Thyroid gland (tissue), 4 donors: ENCODE measurements around the gene GSTA5. TPM values are rescaled to one million over a fixed set of nuclear protein-coding genes. Genes with fewer than 3 reads are reported as not detected.
A peak's percentile ranks its signal among the peaks of the same experiment; 100 is the strongest.
"Not testable (repeated sequence)": the region's sequence is repeated elsewhere in the genome, so short reads cannot be mapped to it uniquely, and the experiment has no call there.

Experiments
- DNase-seq, 2 donors: peaks; one replicate each; pipeline ENCODE4 v3.0.0-alpha.2; 2019
- H3K27ac ChIP-seq, 3 donors: fragments of 200-600 bp; sonication (generic); 1 replicate in 2 of 3; 2 replicates in 1 of 3; pipeline ENCODE4 v1.5.1; 2016 to 2019; ENCODE audit warnings: mild to moderate bottlenecking in 1 of 3, moderate library complexity in 1 of 3
- H3K27me3 ChIP-seq: fragments of 200-600 bp; sonication (generic); one replicate; pipeline ENCODE4 v1.5.1; 2019
- H3K36me3 ChIP-seq, 2 donors: fragments of 200-600 bp; sonication (generic); one replicate each; pipeline ENCODE4 v1.5.1; 2016 to 2019
- H3K4me1 ChIP-seq, 2 donors: fragments of 200-600 bp; sonication (generic); one replicate each; pipeline ENCODE4 v1.5.1; 2017 to 2019
- H3K4me3 ChIP-seq, 3 donors: fragments of 200-600 bp; sonication (generic); replicated peaks in 1 of 3; 1 replicate in 2 of 3; 2 replicates in 1 of 3; pipeline ENCODE4 v1.5.1; 2016; ENCODE audit warnings: mild to moderate bottlenecking in 1 of 3
- H3K9me3 ChIP-seq: fragments of 200-600 bp; sonication (generic); one replicate; pipeline ENCODE4 v1.5.1; 2017
- POLR2A ChIP-seq, 2 donors: fragments of 450-650 bp; IDR thresholded peaks; one replicate each; pipeline ENCODE4 v1.6.1; 2017; ENCODE audit warnings: antibody characterized with exemption in 2 of 2, mild to moderate bottlenecking in 2 of 2, moderate library complexity in 1 of 2
- WGBS, 2 donors: methylation state at CpG; one replicate each; pipeline ENCODE4 v1.1.5; 2017; 5-methylcytosine and 5-hydroxymethylcytosine counted together
- intact Hi-C: fragments of 100-400 bp; cut with DNase I; formaldehyde crosslinking; loops from one replicate; pipeline ENCODE4 v1.15.1; 2023
- total RNA-seq, 4 donors: library from RNA; depleted of rRNA; stranded (reverse); fragments of >200 nt; gene quantifications; one replicate each; pipeline ENCODE4 v1.2.3, GENCODE V29; 2016
- TF ChIP-seq, protein P1 (sequence below), 6 experiments: fragments of 200-600 bp in 3 of 6; fragments of 450-650 bp in 3 of 6; sonication (generic) in 3 of 6; IDR thresholded peaks; one replicate each; pipeline ENCODE4 v1.5.1; 2016 to 2019; ENCODE audit warnings: antibody characterized with exemption in 6 of 6, mild to moderate bottlenecking in 2 of 6, inconsistent platforms in 1 of 6, moderate library complexity in 1 of 6

Gene GSTA5
- total RNA-seq, 4 donors from 2014 or later, result not detected

DNA sequence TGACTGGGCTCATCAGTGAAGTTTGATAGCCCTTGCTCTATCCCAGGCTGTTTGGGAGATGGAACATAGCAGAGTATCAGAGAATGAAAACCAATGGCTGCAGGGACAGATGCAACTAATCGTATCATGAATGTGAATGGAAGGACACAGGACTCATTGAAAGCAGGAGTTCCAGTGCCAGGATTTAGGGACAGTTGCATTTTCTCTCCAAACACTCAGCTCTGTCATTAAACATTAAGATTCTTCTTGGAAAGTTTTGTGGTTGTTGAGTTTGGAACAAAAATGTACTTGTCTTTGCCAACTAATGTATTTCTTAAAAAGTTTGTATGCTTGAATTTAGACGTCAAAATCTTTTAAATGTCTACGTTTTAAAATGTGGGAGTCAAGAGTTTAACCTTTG, 31.0 kb upstream of the GSTA5 start:
- TF ChIP-seq POLR2A (IDR thresholded peaks at IDR 0.05), result no peak
- TF ChIP-seq, protein P1, sequence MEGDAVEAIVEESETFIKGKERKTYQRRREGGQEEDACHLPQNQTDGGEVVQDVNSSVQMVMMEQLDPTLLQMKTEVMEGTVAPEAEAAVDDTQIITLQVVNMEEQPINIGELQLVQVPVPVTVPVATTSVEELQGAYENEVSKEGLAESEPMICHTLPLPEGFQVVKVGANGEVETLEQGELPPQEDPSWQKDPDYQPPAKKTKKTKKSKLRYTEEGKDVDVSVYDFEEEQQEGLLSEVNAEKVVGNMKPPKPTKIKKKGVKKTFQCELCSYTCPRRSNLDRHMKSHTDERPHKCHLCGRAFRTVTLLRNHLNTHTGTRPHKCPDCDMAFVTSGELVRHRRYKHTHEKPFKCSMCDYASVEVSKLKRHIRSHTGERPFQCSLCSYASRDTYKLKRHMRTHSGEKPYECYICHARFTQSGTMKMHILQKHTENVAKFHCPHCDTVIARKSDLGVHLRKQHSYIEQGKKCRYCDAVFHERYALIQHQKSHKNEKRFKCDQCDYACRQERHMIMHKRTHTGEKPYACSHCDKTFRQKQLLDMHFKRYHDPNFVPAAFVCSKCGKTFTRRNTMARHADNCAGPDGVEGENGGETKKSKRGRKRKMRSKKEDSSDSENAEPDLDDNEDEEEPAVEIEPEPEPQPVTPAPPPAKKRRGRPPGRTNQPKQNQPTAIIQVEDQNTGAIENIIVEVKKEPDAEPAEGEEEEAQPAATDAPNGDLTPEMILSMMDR (IDR thresholded peaks at IDR 0.05), result no peak
- Histone ChIP-seq H3K4me1 (no peaks in the 10 kb centered on the region), H3K27me3 (no peaks in the 10 kb centered on the region), H3K27ac (no peak overlapping the region), H3K36me3 (no peaks in the 10 kb centered on the region), H3K9me3 (no peaks in the 10 kb centered on the region), H3K4me3 (no peak overlapping the region)
- no peak for DNase-seq
- WGBS, 2 donors, result 63 to 83% methylated on average over 3 of the region's 3 CpGs
- intact Hi-C loops, result no loop called here

DNA sequence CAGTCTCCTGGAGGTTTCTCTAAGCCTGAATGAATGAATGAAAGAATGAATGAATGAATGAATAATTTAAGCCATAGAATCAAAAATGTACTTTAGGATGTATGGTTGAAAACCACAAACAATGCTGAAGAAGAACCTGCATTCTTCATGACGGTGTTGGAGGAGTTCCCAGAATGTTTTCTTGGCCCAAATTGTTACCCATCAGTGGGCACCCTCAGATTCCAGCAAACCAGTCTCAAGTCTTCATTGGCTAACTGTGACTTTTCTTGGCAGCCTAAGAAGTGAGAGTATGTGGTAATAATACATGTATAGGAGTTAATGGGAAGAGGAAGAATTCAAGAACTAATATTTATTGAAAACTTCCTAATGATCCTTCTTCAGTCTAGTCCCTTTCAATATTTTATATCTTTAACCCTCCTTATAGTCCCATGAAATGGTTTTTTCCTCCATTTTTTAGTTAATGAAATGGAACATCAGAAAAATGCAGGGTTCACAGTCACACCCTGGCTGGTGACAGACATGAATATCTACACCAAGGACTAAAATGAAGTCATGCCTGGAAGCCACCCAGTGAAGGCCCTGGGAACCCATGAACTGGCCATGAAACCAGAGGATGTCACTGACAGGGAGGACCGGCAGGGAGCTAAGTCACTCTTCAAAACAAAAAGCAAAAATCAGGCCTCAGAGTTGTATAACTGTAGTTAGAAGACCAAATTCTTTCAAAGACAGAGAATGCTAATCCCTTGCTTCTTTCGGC, 29.9 kb upstream of the GSTA5 start:
- H3K27me3 ChIP-seq, H3K9me3 ChIP-seq, DNase-seq, intact Hi-C loops, H3K4me1 ChIP-seq, H3K27ac ChIP-seq, H3K4me3 ChIP-seq, H3K36me3 ChIP-seq: not testable (repeated sequence)
- 69 to 73% methylated on average over 3 of the region's 3 CpGs for WGBS, 2 donors

DNA sequence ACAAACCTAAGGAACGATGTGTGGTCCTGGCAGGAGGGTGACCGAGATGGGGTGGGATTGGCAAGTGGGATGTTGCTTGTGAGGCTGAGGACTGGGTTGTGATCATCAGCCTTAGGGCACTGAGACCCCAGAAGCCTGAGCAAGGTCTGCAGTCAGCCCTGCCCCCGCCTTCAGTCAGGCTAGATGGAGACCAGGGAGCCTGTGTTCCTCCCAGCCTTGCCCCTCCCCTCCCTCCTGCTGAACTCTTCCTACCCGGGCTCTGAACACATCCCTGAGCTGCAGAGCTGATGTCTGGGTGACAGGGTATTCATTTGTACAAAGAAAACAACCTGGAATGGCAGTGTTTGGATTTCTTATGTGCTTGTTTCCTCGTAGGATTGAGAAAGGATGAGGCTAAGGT, 28.3 kb upstream of the GSTA5 start:
- H3K27ac ChIP-seq, intact Hi-C loops, H3K9me3 ChIP-seq, DNase-seq, H3K4me3 ChIP-seq, H3K27me3 ChIP-seq, H3K4me1 ChIP-seq, H3K36me3 ChIP-seq: not testable (repeated sequence)
- WGBS, 2 donors, result 67 to 70% methylated on average over 5 of the region's 5 CpGs

DNA sequence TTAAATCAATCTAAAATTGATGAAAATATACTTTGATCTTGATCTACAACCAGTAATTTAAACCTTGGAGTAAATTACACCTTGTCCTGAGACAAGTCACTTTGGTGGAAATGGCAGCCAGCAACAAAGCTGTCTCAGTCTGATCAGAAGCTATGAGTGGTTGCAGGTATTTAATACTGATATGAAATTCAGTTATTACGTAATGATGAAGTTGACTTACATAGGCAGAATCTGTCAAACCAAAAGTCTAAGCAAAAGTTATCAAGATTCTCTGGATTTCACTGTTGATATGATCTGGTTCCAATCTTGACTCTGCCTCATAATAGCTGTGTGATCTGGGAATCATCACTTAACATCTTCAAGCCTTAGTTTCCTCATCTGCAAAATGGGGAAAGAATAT, 27.6 kb upstream of the GSTA5 start:
- H3K4me3 ChIP-seq, result no peak overlapping the region
- WGBS, 2 donors, result 97% methylated on average over 1 of the region's 1 CpG
- no peak for DNase-seq
- intact Hi-C loops, result no loop called here
- no peaks in the 10 kb centered on the region for H3K4me1 ChIP-seq
- H3K9me3 ChIP-seq, result no peaks in the 10 kb centered on the region
- no peak overlapping the region for H3K27ac ChIP-seq
- no peaks in the 10 kb centered on the region for H3K27me3 ChIP-seq
- H3K36me3 ChIP-seq, result no peaks in the 10 kb centered on the region
- TF ChIP-seq POLR2A (IDR thresholded peaks at IDR 0.05), result no peak

DNA sequence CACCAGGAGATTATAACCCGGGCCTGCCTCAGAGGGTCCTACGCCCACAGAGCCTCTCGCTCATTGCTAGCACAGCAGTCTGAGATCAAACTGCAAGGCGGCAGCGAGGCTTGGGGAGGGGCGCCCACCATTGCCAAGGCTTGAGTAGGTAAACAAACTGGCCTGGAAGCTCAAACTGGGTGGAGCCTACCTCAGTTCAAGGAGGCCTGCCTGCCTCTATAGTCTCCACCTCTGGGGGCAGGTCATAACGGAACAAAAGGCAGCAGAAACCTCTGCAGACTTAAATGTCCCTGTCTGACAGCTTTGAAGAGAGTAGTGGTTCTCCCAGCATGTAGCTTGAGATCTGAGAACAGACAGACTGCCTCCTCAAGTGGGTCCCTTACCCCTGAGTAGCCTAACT, 20.5 kb upstream of the GSTA5 start:
- intact Hi-C loops, H3K9me3 ChIP-seq, H3K27ac ChIP-seq, H3K4me1 ChIP-seq, H3K27me3 ChIP-seq, DNase-seq, H3K4me3 ChIP-seq, H3K36me3 ChIP-seq: not testable (repeated sequence)
- WGBS, 2 donors, result 76 to 81% methylated on average over 3 to 6 of the region's 7 CpGs

DNA sequence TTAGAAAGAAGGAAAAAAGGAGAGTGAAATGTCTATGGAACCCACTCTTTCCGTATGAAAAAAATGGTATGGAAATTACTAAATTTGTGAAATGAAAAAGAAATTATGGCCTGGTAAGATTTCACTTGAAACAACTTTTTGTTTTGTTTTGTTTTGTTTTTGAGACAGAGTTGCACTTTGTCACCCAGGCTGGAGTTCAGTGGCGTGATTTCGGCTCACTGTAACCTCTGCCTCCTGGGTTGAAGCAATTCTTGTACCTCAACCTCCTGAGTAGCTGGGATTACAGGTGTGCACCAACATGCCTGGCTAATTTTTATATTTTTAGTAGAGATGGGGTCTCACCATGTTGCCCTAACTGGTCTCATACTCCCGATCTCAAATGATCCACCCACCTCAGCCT, 17.8 kb upstream of the GSTA5 start:
- 90 to 95% methylated on average over 4 of the region's 4 CpGs for WGBS, 2 donors
- H3K4me3 ChIP-seq, result no peak overlapping the region
- no peaks in the 10 kb centered on the region for H3K36me3 ChIP-seq
- H3K9me3 ChIP-seq, result no peaks in the 10 kb centered on the region
- no peak for DNase-seq
- TF ChIP-seq, protein P1 (IDR thresholded peaks at IDR 0.05), result no peak
- TF ChIP-seq POLR2A (IDR thresholded peaks at IDR 0.05), result no peak
- H3K27me3 ChIP-seq, result no peaks in the 10 kb centered on the region
- no peak overlapping the region for H3K27ac ChIP-seq
- intact Hi-C loops, result no loop called here
- H3K4me1 ChIP-seq, result no peaks in the 10 kb centered on the region

DNA sequence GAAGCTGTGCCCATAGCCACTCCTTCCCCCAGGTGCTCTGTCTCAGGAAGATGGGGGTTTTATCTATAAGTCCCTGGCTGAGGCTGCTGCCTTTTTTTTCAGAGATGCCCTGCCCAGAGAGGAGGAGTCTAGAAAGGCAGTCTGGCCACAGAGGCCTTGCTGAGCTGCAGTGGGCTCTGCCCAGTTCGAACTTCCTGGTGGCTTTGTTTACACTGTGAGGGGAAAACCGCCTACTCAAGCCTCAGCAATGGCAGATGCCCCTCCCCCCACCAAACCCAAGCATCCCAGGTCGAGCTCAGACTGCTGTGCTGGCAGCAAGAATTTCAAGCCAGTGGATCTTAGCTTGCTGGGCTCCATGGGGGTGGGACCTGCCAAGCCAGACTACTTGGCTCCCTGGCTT, 15.5 kb upstream of the GSTA5 start:
- H3K4me3 ChIP-seq, H3K36me3 ChIP-seq, H3K27me3 ChIP-seq, H3K27ac ChIP-seq, H3K4me1 ChIP-seq, intact Hi-C loops, H3K9me3 ChIP-seq: not testable (repeated sequence)
- DNase-seq, result peak; percentile 74 to 81
- 0 to 11% methylated on average over 3 of the region's 3 CpGs for WGBS, 2 donors

DNA sequence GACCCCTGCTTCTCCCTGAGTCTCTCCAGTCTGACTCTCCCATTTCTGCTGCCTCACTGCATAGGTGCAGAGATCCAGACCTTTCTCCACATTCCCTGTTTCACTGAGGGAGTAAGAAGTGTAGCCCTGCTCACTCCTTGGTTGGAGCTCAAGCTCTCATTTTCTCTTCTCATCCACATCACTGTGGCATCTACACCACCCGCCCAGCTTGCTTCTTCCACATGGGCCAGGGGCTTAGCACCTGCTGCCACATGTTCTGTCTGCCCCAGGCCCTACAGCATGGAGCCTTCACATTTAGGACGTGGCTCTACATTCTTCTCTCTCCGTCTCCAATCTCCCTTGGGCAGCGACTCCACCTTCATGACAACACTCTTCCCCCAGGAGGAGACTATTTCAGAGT, 8.5 kb upstream of the GSTA5 start:
- no peak overlapping the region for H3K27ac ChIP-seq
- no peaks in the 10 kb centered on the region for H3K27me3 ChIP-seq
- H3K36me3 ChIP-seq, result no peaks in the 10 kb centered on the region
- WGBS, 2 donors, result 88 to 90% methylated on average over 4 of the region's 4 CpGs
- no peak for DNase-seq
- no peaks in the 10 kb centered on the region for H3K9me3 ChIP-seq
- TF ChIP-seq POLR2A (IDR thresholded peaks at IDR 0.05), result no peak
- TF ChIP-seq, protein P1 (IDR thresholded peaks at IDR 0.05), result no peak
- H3K4me3 ChIP-seq, result no peak overlapping the region
- H3K4me1 ChIP-seq, result no peaks in the 10 kb centered on the region
- intact Hi-C loops, result no loop called here
